Measurements from ENCODE around the gene RBM10.

The RBM10 gene

GRCh38 chrX:47158781-47159180, 13.8 kb downstream of the RBM10 start:
- no peak overlapping the region for H3K27ac ChIP-seq (ENCODE audit: low read length)

GRCh38 chrX:47160781-47161180, 15.8 kb downstream of the RBM10 start:
- Histone ChIP-seq H2AFZ (ENCODE audit: low read length) (no peak overlapping the region), H3K9me3 (replicated peaks; ENCODE audit: insufficient read depth, low read length) (no peaks in the 10 kb centered on the region), H3K9me2 (replicated peaks; ENCODE audit: insufficient read depth, low read length) (no peaks in the 10 kb centered on the region), H3K27ac (ENCODE audit: low read length) (no peak overlapping the region), H3K4me2 (ENCODE audit: low read depth, low read length) (no peak overlapping the region), H3K27me3 (replicated peaks; ENCODE audit: insufficient read depth, low read length) (no peaks in the 10 kb centered on the region), H3F3A (ENCODE audit: insufficient read depth, low read length) (no peaks in the 10 kb centered on the region), H3K4me1 (ENCODE audit: low read length) (no peaks in the 10 kb centered on the region), H3K4me3 (ENCODE audit: low read length) (no peak overlapping the region), H3K36me3 (replicated peaks; ENCODE audit: insufficient read depth, low read length) (no peaks in the 10 kb centered on the region), H3K9ac (ENCODE audit: low read length) (no peak overlapping the region), H4K20me1 (ENCODE audit: insufficient read depth, low read length) (no peaks in the 10 kb centered on the region), H3K79me2 (ENCODE audit: low read length) (peaks cover 82% of the 10 kb centered on the region)
- no peak for DNase-seq
- no peak for TF ChIP-seq EZH2phosphoT487 (IDR thresholded peaks at IDR 0.05; ENCODE audit: low read length)
- TF ChIP-seq CTCF (IDR thresholded peaks at IDR 0.05; ENCODE audit: low read length), result no peak
- no peak for TF ChIP-seq EZH2 (optimal IDR thresholded peaks at IDR 0.05; ENCODE audit: low read depth, low read length)

More at GRCh38 chrX:47158781-47159180, 13.8 kb downstream of the RBM10 start:
- Histone ChIP-seq H3K36me3 (replicated peaks; ENCODE audit: insufficient read depth, low read length) (no peaks in the 10 kb centered on the region), H3K4me2 (ENCODE audit: low read depth, low read length) (no peak overlapping the region), H3K9me2 (replicated peaks; ENCODE audit: insufficient read depth, low read length) (no peaks in the 10 kb centered on the region), H2AFZ (ENCODE audit: low read length) (no peak overlapping the region), H3K9ac (ENCODE audit: low read length) (no peak overlapping the region), H3K79me2 (ENCODE audit: low read length) (peaks cover 87% of the 10 kb centered on the region), H3K4me3 (ENCODE audit: low read length) (no peak overlapping the region), H3K27me3 (replicated peaks; ENCODE audit: insufficient read depth, low read length) (no peaks in the 10 kb centered on the region), H3F3A (ENCODE audit: insufficient read depth, low read length) (no peaks in the 10 kb centered on the region), H3K4me1 (ENCODE audit: low read length) (no peaks in the 10 kb centered on the region), H3K9me3 (replicated peaks; ENCODE audit: insufficient read depth, low read length) (no peaks in the 10 kb centered on the region), H4K20me1 (ENCODE audit: insufficient read depth, low read length) (no peaks in the 10 kb centered on the region)
- no peak for DNase-seq
- no peak for TF ChIP-seq CTCF (IDR thresholded peaks at IDR 0.05; ENCODE audit: low read length)
- no peak for TF ChIP-seq EZH2phosphoT487 (IDR thresholded peaks at IDR 0.05; ENCODE audit: low read length)

GRCh38 chrX:47162927-47163583, 18.0 kb downstream of the RBM10 start:
- Histone ChIP-seq H3K27me3 (replicated peaks; ENCODE audit: insufficient read depth, low read length) (no peaks in the 10 kb centered on the region), H3K4me2 (ENCODE audit: low read depth, low read length) (no peak overlapping the region), H3K9ac (ENCODE audit: low read length) (no peak overlapping the region), H3K36me3 (replicated peaks; ENCODE audit: insufficient read depth, low read length) (no peaks in the 10 kb centered on the region), H2AFZ (ENCODE audit: low read length) (no peak overlapping the region), H3K9me3 (replicated peaks; ENCODE audit: insufficient read depth, low read length) (no peaks in the 10 kb centered on the region), H3K9me2 (replicated peaks; ENCODE audit: insufficient read depth, low read length) (no peaks in the 10 kb centered on the region), H3K79me2 (ENCODE audit: low read length) (peaks cover 73% of the 10 kb centered on the region), H3K27ac (ENCODE audit: low read length) (no peak overlapping the region), H3F3A (ENCODE audit: insufficient read depth, low read length) (no peaks in the 10 kb centered on the region), H3K4me3 (ENCODE audit: low read length) (no peak overlapping the region), H3K4me1 (ENCODE audit: low read length) (no peaks in the 10 kb centered on the region), H4K20me1 (ENCODE audit: insufficient read depth, low read length) (no peaks in the 10 kb centered on the region)
- no peak for TF ChIP-seq EZH2phosphoT487 (IDR thresholded peaks at IDR 0.05; ENCODE audit: low read length)
- TF ChIP-seq CTCF (IDR thresholded peaks at IDR 0.05; ENCODE audit: low read length), result no peak
- no peak for TF ChIP-seq EZH2 (optimal IDR thresholded peaks at IDR 0.05; ENCODE audit: low read depth, low read length)
- DNase-seq, result no peak

Data from MM.1S (cell line).